DND-41 (cell line): ENCODE results near the gene CDK4.

Experiments used
- CTCF ChIP-seq: IDR thresholded peaks from 2 replicates; pipeline ENCODE4 v1.5.1; 2012; ENCODE audit warnings: borderline replicate concordance, low read length, moderate library complexity, mild to moderate bottlenecking; ENCODE audit not compliant: poor library complexity, severe bottlenecking; ENCODE audit errors: extremely low read depth
- EZH2 ChIP-seq: IDR thresholded peaks from 3 replicates; pipeline ENCODE4 v1.6.1; 2012; ENCODE audit warnings: borderline replicate concordance, low read depth, mild to moderate bottlenecking, moderate library complexity, low read length, inconsistent platforms; ENCODE audit not compliant: severe bottlenecking

GRCh38 chr12:57722716-57723629 lies 29.1 kb downstream of the CDK4 start:
- no peak for TF ChIP-seq CTCF
- no peak for TF ChIP-seq EZH2
